ENCODE data around the gene C10orf53. TPM values are rescaled to one million over a fixed set of nuclear protein-coding genes. Genes with fewer than 3 reads are reported as not detected.

The C10orf53 gene
- total and polyA plus RNA-seq, 8 donors = not detected

DNA sequence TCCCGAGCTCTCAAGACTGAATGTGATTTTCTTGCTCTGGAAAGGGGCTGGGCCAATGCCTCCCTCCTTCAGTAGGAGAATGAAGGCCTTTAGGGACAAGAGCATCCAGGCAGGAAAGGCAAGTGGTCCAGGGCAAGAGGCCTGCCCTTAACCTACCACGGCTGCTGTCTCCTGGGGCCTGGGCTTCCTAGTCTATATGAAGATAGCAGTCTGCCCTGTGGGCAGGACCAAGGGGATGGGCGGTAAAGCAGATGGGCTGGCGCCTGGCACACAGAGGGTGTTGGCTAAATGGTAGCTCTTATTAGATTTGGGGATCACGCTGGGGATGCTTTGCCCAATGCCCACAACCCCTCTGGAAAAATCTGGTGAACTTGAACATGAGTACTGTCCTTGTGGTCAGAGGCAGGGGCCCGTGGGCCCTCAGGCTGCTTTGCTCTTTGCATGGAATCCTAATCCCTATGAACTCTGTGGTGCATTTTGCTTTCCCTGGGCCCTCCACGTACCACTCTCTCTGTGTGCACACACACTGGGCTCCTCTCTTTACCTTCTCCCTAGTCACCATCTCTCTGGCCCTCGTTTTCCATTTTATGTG, 45.3 kb upstream of the C10orf53 start:
- FAIRE-seq (no peak), DNase-seq (no peak), ATAC-seq (no peak)
- Histone ChIP-seq H3K9me3 (no peaks in the 10 kb centered on the region), H3K27me3 (no peaks in the 10 kb centered on the region), H3K4me1 (no peaks in the 10 kb centered on the region), H3K36me3 (no peaks in the 10 kb centered on the region), H3K27ac (no peak overlapping the region), H3K4me3 (no peak overlapping the region)
- TF ChIP-seq, protein P1, sequence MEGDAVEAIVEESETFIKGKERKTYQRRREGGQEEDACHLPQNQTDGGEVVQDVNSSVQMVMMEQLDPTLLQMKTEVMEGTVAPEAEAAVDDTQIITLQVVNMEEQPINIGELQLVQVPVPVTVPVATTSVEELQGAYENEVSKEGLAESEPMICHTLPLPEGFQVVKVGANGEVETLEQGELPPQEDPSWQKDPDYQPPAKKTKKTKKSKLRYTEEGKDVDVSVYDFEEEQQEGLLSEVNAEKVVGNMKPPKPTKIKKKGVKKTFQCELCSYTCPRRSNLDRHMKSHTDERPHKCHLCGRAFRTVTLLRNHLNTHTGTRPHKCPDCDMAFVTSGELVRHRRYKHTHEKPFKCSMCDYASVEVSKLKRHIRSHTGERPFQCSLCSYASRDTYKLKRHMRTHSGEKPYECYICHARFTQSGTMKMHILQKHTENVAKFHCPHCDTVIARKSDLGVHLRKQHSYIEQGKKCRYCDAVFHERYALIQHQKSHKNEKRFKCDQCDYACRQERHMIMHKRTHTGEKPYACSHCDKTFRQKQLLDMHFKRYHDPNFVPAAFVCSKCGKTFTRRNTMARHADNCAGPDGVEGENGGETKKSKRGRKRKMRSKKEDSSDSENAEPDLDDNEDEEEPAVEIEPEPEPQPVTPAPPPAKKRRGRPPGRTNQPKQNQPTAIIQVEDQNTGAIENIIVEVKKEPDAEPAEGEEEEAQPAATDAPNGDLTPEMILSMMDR (IDR thresholded peaks at IDR 0.05) = no peak
- intact Hi-C loops (cut with DNase I) = no loop called here
- 58 to 65% methylated on average over 8 of the region's 8 CpGs for WGBS, 2 donors

GRCh38 chr10:49642311-49642710, 37.1 kb upstream of the C10orf53 start:
- Histone ChIP-seq H3K36me3 (no peaks in the 10 kb centered on the region), H3K9me3 (no peaks in the 10 kb centered on the region), H3K4me1 (no peaks in the 10 kb centered on the region), H3K27ac (no peak overlapping the region), H3K4me3 (no peak overlapping the region), H3K27me3 (peaks cover 0 to 12% (median 0%) of the 10 kb centered on the region in 4 donors)
- TF ChIP-seq, protein P1 (IDR thresholded peaks at IDR 0.05) = no peak
- intact Hi-C loops (cut with DNase I) = no loop called here
- ATAC-seq (no peak), DNase-seq (no peak), FAIRE-seq (no peak)
- 70 to 83% methylated on average over 3 of the region's 3 CpGs for WGBS, 2 donors

- Histone ChIP-seq H3K9me3 (no peaks in the 10 kb centered on the region), H3K4me1 (no peaks in the 10 kb centered on the region), H3K4me3 (no peak overlapping the region), H3K27me3 (peaks cover 0 to 12% (median 0%) of the 10 kb centered on the region in 4 donors), H3K27ac (no peak overlapping the region), H3K36me3 (no peaks in the 10 kb centered on the region)
- intact Hi-C loops (cut with DNase I) = no loop called here
- DNase-seq (no peak), FAIRE-seq (no peak), ATAC-seq (no peak)
- TF ChIP-seq, protein P1 (IDR thresholded peaks at IDR 0.05) = no peak
- WGBS, 2 donors = 72 to 81% methylated on average over 5 of the region's 5 CpGs
These were observed 36.0 kb upstream of the C10orf53 start for GRCh38 chr10:49643241-49644034.

GRCh38 chr10:49644035-49644646, 35.3 kb upstream of the C10orf53 start:
- Histone ChIP-seq H3K9me3 (no peaks in the 10 kb centered on the region), H3K36me3 (no peaks in the 10 kb centered on the region), H3K27ac (no peak overlapping the region), H3K4me1 (no peaks in the 10 kb centered on the region), H3K4me3 (no peak overlapping the region), H3K27me3 (peaks cover 0 to 12% (median 0%) of the 10 kb centered on the region in 4 donors)
- intact Hi-C loops (cut with DNase I) = no loop called here
- DNase-seq = no peak
- 52 to 63% methylated on average over 7 of the region's 7 CpGs for WGBS, 2 donors
- FAIRE-seq = no peak
- ATAC-seq = no peak
- TF ChIP-seq, protein P1 (IDR thresholded peaks at IDR 0.05) = no peak

All from pancreas (tissue), 10 donors.